A549 (cell line): ENCODE measurements around the gene MAFF.

Experiments
- CTCF ChIP-seq: fragments of >200 bp; sonication (Bioruptor Twin); formaldehyde crosslinking; IDR thresholded peaks from 3 replicates; pipeline ENCODE4 v1.5.1; 2016
- EHMT2 ChIP-seq: fragments of 200-600 bp; sonication (generic); IDR thresholded peaks from 2 replicates; pipeline ENCODE4 v1.6.1; 2016; ENCODE audit warnings: antibody characterized with exemption, low read depth, mild to moderate bottlenecking, moderate library complexity

- TF ChIP-seq EHMT2 (no peak), CTCF (no peak)
These were observed 25.5 kb upstream of the MAFF start for GRCh38 chr22:38176170-38176741.
